Peyer's patch (tissue), 4 donors: ENCODE data around the gene NSUN7. TPM values are rescaled to one million over a fixed set of nuclear protein-coding genes. Genes with fewer than 3 reads are reported as not detected.

Source experiments
- DNase-seq, 3 donors: peaks; one replicate each; pipeline ENCODE4 v3.0.0-alpha.2; 2017 to 2019
- H3K27ac ChIP-seq, 4 donors: fragments of 200-600 bp; sonication (generic); one replicate each; pipeline ENCODE4 v1.5.1; 2016 to 2019
- H3K27me3 ChIP-seq, 2 donors: fragments of 200-600 bp; sonication (generic); one replicate each; pipeline ENCODE4 v1.5.1; 2019
- H3K36me3 ChIP-seq, 3 donors: fragments of 200-600 bp; sonication (generic); one replicate each; pipeline ENCODE4 v1.5.1; 2016 to 2019
- H3K4me1 ChIP-seq, 4 donors: fragments of 200-600 bp; sonication (generic); one replicate each; pipeline ENCODE4 v1.5.1; 2016 to 2019
- H3K4me3 ChIP-seq, 4 donors: fragments of 200-600 bp; sonication (generic); 1 replicate in 3 of 4; 2 replicates in 1 of 4; pipeline ENCODE4 v1.5.1; 2016 to 2019; ENCODE audit warnings: mild to moderate bottlenecking in 1 of 4
- H3K9me3 ChIP-seq, 4 donors: fragments of 200-600 bp; sonication (generic); one replicate each; pipeline ENCODE4 v1.5.1; 2016 to 2019; ENCODE audit warnings: mild to moderate bottlenecking in 1 of 4
- POLR2A ChIP-seq, 2 donors: fragments of 450-650 bp; IDR thresholded peaks; one replicate each; pipeline ENCODE4 v1.5.1; 2017; ENCODE audit warnings: antibody characterized with exemption in 2 of 2, mild to moderate bottlenecking in 2 of 2, moderate library complexity in 2 of 2
- small RNA-seq, 2 donors: library from RNA; depleted of rRNA; stranded (forward); fragments of <200 nt; gene quantifications; one replicate each; pipeline ENCODE3, GENCODE V24; 2016
- total RNA-seq, 4 donors: library from RNA; depleted of rRNA; stranded (reverse); fragments of >200 nt; gene quantifications; one replicate each; pipeline ENCODE4 v1.1.0, GENCODE V29; 2016
- TF ChIP-seq, protein P1 (sequence below), 6 experiments: fragments of 450-650 bp in 4 of 6; fragments of 200-600 bp in 2 of 6; sonication (generic) in 1 of 6; IDR thresholded peaks; one replicate each; pipeline ENCODE4 v1.5.1; 2017 to 2019; ENCODE audit warnings: antibody characterized with exemption in 6 of 6, mild to moderate bottlenecking in 3 of 6, moderate library complexity in 1 of 6

The NSUN7 gene
- total RNA-seq, 4 donors from 2014 or later, result 4.9 to 10.7 (median 9.7) TPM

DNA sequence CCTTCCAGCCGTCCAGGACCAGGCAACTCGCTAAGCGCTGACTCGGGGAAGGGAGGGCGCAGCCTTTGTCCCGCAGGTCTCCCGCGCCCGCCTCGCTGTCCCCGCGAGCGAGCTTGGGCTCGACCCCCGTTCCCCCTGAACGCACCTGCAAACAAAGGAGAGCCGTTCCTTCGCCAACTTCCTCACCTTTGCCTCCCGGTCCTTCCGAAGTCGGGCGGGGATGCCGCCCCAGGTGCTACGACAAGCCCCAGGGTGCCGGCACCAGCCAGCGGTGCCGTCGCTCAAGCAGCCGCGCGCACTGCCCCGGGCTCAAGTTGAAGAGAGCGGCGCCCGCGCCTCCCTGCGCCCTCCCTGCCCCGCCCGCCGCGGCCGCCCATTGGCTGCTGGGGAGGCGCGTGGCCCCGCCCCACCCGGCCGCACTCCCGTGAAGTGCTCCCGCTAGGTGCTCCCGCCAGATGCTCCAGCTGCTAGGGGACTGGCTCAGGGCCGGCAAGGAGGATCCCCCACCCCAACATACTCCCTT is 107.1 kb downstream of the NSUN7 start:
- no peak overlapping the region for H3K27ac ChIP-seq
- TF ChIP-seq, protein P1, sequence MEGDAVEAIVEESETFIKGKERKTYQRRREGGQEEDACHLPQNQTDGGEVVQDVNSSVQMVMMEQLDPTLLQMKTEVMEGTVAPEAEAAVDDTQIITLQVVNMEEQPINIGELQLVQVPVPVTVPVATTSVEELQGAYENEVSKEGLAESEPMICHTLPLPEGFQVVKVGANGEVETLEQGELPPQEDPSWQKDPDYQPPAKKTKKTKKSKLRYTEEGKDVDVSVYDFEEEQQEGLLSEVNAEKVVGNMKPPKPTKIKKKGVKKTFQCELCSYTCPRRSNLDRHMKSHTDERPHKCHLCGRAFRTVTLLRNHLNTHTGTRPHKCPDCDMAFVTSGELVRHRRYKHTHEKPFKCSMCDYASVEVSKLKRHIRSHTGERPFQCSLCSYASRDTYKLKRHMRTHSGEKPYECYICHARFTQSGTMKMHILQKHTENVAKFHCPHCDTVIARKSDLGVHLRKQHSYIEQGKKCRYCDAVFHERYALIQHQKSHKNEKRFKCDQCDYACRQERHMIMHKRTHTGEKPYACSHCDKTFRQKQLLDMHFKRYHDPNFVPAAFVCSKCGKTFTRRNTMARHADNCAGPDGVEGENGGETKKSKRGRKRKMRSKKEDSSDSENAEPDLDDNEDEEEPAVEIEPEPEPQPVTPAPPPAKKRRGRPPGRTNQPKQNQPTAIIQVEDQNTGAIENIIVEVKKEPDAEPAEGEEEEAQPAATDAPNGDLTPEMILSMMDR (IDR thresholded peaks at IDR 0.05), result no peak
- no peak for TF ChIP-seq POLR2A (IDR thresholded peaks at IDR 0.05)
- no peaks in the 10 kb centered on the region for H3K9me3 ChIP-seq
- peak overlapping the region; percentile 19 to 39 (median 30) for H3K4me3 ChIP-seq
- H3K27me3 ChIP-seq, result no peaks in the 10 kb centered on the region
- peaks cover 0 to 9% (median 4%) of the 10 kb centered on the region in 4 donors for H3K4me1 ChIP-seq
- H3K36me3 ChIP-seq, result no peaks in the 10 kb centered on the region
- DNase-seq, result peak; percentile 59 to 72 (median 69)

DNA sequence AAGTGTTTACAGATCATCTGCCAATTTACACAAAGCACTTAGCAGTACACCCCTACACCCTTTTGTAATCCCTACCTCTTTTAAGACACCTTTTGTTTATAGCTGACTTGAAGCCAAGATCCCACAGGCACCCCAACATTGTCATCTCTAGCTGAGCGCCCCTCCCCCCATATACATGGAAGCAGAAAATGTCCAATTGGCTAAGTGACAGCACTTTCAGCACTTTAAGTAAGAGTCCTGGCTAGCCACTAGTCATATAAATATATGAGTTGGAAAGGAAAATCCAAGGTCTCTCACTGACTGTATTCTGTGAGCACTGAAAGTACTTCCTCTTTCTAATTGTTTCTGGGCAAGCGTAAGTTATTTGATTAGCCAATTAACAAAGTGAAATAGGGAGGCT is 108.2 kb downstream of the NSUN7 start:
- Histone ChIP-seq H3K27me3 (no peaks in the 10 kb centered on the region), H3K9me3 (no peaks in the 10 kb centered on the region), H3K27ac (no peak overlapping the region), H3K4me3 (no peak overlapping the region), H3K4me1 (peaks cover 0 to 9% (median 4%) of the 10 kb centered on the region in 4 donors), H3K36me3 (no peaks in the 10 kb centered on the region)
- TF ChIP-seq POLR2A (IDR thresholded peaks at IDR 0.05), result no peak
- TF ChIP-seq, protein P1 (IDR thresholded peaks at IDR 0.05), result no peak
- no peak for DNase-seq

DNA sequence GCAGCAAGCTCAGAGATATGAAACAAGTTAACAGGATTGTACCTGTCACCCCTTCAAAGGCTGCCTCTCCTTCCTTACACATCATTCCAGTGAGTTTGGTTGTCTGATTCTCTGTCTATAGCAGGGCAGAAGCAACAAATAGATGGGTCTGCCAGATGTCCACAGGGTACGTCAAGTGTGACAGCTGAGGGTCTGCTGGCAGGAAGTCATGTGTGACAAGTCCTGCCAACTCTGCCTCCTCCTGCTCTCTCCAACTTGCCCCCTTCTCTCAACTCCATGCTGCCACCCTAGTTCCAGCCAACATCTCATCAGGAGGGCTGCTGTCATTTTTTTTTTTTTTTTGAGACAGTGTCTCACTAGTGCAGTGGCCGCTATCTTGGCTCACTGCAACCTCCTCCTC is 109.2 kb downstream of the NSUN7 start:
- no peaks in the 10 kb centered on the region for H3K36me3 ChIP-seq
- H3K4me3 ChIP-seq, result no peak overlapping the region
- no peak overlapping the region for H3K27ac ChIP-seq
- no peaks in the 10 kb centered on the region for H3K9me3 ChIP-seq
- no peaks in the 10 kb centered on the region for H3K27me3 ChIP-seq
- no peak for DNase-seq
- peaks cover 0 to 9% (median 4%) of the 10 kb centered on the region in 4 donors for H3K4me1 ChIP-seq
- TF ChIP-seq, protein P1 (IDR thresholded peaks at IDR 0.05), result no peak
- no peak for TF ChIP-seq POLR2A (IDR thresholded peaks at IDR 0.05)

Small RNA genes lying within 50 kb of the gene (small RNA-seq; reads per million reads assigned to genes)
- 0 reads per million in 2 donors for gene RF00019

Other genes with a start within 250 kb of the NSUN7 start
- 100 to 1,000 TPM; 182 to 423 (median 320) TPM for gene RBM47, start 120.1 kb upstream of the NSUN7 start, total RNA-seq